SK-N-SH treated with all-trans-retinoic acid at 6 μM for 48 hours (cell line): ENCODE data around the gene ITGBL1.

Experiments used
- ISL1 ChIP-seq: fragments of 250-450 bp; sonication (Bioruptor Pico); IDR thresholded peaks from 2 replicates; pipeline ENCODE4 v2.1.2; 2022; ENCODE audit warnings: mild to moderate bottlenecking, moderate library complexity
- PATZ1 ChIP-seq: fragments of 250-450 bp; sonication (Bioruptor Pico); IDR thresholded peaks from 2 replicates; pipeline ENCODE4 v1.8.0; 2020; ENCODE audit warnings: mild to moderate bottlenecking, moderate library complexity, borderline replicate concordance
- ZNF565 ChIP-seq: fragments of 450-650 bp; formaldehyde crosslinking; conservative IDR thresholded peaks from 2 replicates; pipeline ENCODE4 v1.5.0; 2020; ENCODE audit warnings: low read depth, mild to moderate bottlenecking, moderate library complexity
- ZNF70 ChIP-seq: fragments of 450-650 bp; formaldehyde crosslinking; IDR thresholded peaks from 2 replicates; pipeline ENCODE4 v1.5.0; 2020; ENCODE audit warnings: mild to moderate bottlenecking, moderate library complexity

DNA sequence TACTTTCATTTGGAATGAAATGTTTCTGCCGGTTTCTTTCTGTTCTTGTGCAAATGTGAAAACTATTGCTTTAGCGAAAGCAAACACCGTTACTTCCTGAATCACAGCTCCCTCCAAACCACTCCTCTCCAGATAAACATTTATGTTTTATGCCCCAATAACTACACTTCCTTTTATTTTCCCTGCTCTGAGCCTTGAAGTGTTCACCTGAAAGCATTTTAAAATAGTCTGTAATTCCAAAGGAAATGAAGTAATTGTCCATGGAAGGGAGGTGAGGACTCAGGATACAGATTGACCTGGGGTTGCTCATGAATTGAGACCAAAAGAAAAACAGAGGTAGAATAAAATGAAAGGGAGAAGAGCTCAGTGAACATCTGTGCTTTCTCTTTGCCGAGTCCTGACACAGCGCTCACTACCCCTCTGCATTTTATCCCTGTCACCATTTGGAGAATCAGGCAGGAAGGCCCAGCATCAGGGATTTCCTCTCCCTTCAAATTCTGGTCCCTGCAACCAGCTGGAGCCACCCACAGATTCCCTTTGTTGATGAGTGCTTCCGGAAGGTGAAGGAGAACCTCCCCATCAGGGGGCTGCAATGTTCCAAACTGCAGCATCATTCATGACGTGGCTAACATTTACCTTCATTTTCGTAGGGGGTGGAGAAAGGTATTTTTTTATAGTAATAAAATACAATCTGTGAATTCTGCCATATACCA, 171.9 kb downstream of the ITGBL1 start:
- TF ChIP-seq PATZ1 (CRISPR knock-in tag) (no peak), ISL1 (CRISPR knock-in tag) (no peak), ZNF70 (no peak), ZNF565 (CRISPR knock-in tag) (no peak)
